Measurements from ENCODE around the gene TAS2R30. TPM values are rescaled to one million over a fixed set of nuclear protein-coding genes. Genes with fewer than 3 reads are reported as not detected.
"Not testable (repeated sequence)": the region's sequence is repeated elsewhere in the genome, so short reads cannot be mapped to it uniquely, and the experiment has no call there.

TAS2R30 gene
- total RNA-seq, 1 donor from 2014 or later: 1.1 TPM

DNA sequence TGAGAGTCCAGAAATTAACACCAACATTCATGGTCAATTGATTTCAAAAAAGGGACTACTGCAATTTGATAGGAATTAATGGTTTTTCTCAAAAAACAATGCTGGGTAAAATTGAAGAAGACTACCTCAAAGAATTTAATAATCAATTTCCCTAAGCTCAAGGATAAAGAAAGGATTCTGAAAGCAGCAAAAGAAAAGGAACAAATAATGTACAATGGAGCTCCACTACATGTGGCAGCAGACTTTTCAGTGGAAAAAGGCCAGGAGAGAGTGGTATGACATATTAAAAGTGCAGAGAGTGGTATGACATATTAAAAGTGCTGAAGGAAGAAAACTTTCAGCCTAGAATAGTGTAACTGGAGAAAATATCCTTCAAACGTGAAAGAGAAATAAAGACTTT lies 26.7 kb downstream of the TAS2R30 start:
- H3K4me1 Mint-ChIP-seq (ENCODE audit: low read depth): no peaks in the 10 kb centered on the region
- H3K4me3 Mint-ChIP-seq (ENCODE audit: unreplicated experiment): no peak overlapping the region
- TF ChIP-seq, protein P1, sequence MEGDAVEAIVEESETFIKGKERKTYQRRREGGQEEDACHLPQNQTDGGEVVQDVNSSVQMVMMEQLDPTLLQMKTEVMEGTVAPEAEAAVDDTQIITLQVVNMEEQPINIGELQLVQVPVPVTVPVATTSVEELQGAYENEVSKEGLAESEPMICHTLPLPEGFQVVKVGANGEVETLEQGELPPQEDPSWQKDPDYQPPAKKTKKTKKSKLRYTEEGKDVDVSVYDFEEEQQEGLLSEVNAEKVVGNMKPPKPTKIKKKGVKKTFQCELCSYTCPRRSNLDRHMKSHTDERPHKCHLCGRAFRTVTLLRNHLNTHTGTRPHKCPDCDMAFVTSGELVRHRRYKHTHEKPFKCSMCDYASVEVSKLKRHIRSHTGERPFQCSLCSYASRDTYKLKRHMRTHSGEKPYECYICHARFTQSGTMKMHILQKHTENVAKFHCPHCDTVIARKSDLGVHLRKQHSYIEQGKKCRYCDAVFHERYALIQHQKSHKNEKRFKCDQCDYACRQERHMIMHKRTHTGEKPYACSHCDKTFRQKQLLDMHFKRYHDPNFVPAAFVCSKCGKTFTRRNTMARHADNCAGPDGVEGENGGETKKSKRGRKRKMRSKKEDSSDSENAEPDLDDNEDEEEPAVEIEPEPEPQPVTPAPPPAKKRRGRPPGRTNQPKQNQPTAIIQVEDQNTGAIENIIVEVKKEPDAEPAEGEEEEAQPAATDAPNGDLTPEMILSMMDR (IDR thresholded peaks at IDR 0.05): no peak
- no peak for DNase-seq (ENCODE audit: low spot score)
- no peak overlapping the region for H3K27ac Mint-ChIP-seq (ENCODE audit: unreplicated experiment)
- H3K27me3 Mint-ChIP-seq (ENCODE audit: low read depth): no peaks in the 10 kb centered on the region
- H3K36me3 Mint-ChIP-seq (ENCODE audit: low read depth): peaks cover 20% of the 10 kb centered on the region
- H3K9me3 Mint-ChIP-seq (ENCODE audit: low read depth): peaks cover 42% of the 10 kb centered on the region

DNA sequence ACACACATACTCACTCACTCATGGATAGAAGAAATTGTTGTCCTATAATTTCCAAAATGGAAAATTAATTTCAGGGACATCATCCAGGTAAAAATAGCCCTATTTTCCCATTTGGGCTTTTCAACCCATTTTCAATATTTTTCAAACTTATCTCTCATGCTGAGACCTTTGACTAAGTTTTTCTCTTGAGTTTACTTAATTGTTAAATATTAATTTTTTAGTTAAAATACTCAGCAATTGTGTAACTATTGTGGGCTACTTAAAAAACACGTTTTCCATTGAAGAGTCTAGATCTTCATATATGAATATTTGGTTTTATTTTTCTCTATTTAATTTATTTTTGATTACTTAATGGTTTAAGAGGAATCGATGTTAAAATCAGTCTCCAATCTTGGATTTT lies 28.2 kb downstream of the TAS2R30 start:
- TF ChIP-seq, protein P1 (IDR thresholded peaks at IDR 0.05): no peak
- Mint-ChIP-seq H3K27me3 (ENCODE audit: low read depth) (no peaks in the 10 kb centered on the region), H3K36me3 (ENCODE audit: low read depth) (peaks cover 18% of the 10 kb centered on the region), H3K27ac (ENCODE audit: unreplicated experiment) (no peak overlapping the region), H3K4me1 (ENCODE audit: low read depth) (no peaks in the 10 kb centered on the region), H3K4me3 (ENCODE audit: unreplicated experiment) (no peak overlapping the region), H3K9me3 (ENCODE audit: low read depth) (peaks cover 32% of the 10 kb centered on the region)
- DNase-seq (ENCODE audit: low spot score): no peak

DNA sequence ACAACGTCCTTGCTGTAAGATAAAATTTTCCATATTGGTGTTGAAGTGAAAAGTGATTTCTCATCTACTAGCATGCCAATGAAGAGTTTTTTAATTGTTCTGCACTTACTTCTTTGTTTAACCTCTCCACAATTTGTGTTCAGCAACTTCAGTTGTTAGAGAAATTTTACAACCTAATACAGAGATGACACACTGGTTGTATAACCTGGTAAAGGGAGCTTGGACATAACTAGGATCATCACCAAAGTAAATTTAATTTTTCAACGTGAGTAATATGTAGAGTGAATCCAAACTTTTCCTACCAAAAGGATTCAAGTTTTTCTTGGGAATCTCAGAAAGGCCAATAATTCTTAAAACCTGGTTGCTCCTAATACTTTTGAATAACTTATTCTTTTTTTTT lies 28.9 kb downstream of the TAS2R30 start:
- Mint-ChIP-seq H3K4me3 (ENCODE audit: unreplicated experiment) (no peak overlapping the region), H3K9me3 (ENCODE audit: low read depth) (peaks cover 26% of the 10 kb centered on the region), H3K36me3 (ENCODE audit: low read depth) (peaks cover 18% of the 10 kb centered on the region), H3K27ac (ENCODE audit: unreplicated experiment) (no peak overlapping the region), H3K27me3 (ENCODE audit: low read depth) (no peaks in the 10 kb centered on the region), H3K4me1 (ENCODE audit: low read depth) (no peaks in the 10 kb centered on the region)
- TF ChIP-seq, protein P1 (IDR thresholded peaks at IDR 0.05): no peak
- DNase-seq (ENCODE audit: low spot score): no peak

DNA sequence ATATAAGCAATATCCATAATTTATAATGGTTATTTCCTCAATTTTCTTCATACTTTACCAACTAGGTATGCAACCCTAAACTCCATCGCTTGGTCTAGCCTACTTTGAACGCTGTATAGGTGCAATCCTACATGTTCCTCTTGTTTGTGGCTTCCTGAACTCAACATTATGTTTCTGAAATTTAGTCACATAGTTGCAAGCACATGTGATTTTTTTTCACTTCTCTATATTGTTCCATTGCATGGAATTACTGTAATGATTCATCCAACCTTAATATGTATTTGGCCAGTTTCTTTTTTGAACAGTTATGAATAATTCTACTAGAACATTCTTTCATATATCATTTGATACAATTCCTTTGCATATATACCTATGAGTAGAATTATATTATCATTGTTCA lies 39.5 kb downstream of the TAS2R30 start:
- not testable (repeated sequence) for H3K27me3 Mint-ChIP-seq (ENCODE audit: low read depth); H3K9me3 Mint-ChIP-seq (ENCODE audit: low read depth); H3K27ac Mint-ChIP-seq (ENCODE audit: unreplicated experiment); DNase-seq (ENCODE audit: low spot score); H3K4me3 Mint-ChIP-seq (ENCODE audit: unreplicated experiment); H3K4me1 Mint-ChIP-seq (ENCODE audit: low read depth); H3K36me3 Mint-ChIP-seq (ENCODE audit: low read depth)

DNA sequence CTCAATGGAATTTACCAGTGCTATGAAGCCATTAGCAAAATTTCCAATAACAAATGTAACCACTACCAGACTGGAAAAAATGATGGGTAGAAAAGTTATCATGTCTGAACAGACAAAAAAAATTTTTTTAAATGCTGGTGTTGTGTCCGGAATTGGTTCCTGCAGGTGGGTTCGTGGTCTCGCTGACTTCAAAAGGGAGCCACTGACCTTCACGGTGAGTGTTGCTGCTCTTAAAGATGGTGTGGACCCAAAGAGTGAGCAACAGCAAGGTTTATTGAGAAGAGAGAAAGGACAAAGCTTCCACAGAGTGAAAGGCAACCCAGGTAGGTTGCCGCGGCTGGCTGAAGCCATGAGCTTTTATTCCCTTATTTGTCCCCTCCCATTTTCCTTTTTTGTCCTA lies 42.3 kb downstream of the TAS2R30 start, which contains the start of gene TAS2R43:
Gene TAS2R43 (minus strand): TSS at position 186 of the 400 bp plus-strand sequence. CDS start 84 bp downstream, at position 102.
- Mint-ChIP-seq H3K27ac (ENCODE audit: unreplicated experiment) (no peak within 1 kb of the TSS), H3K27me3 (ENCODE audit: low read depth) (no peaks in the 10 kb centered on the region), H3K4me1 (ENCODE audit: low read depth) (no peaks in the 10 kb centered on the region), H3K9me3 (ENCODE audit: low read depth) (no peaks in the 10 kb centered on the region), H3K36me3 (ENCODE audit: low read depth) (no peaks in the 10 kb centered on the region), H3K4me3 (ENCODE audit: unreplicated experiment) (no peak within 1 kb of the TSS)
- DNase-seq (ENCODE audit: low spot score): no peak
- TF ChIP-seq, protein P1 (IDR thresholded peaks at IDR 0.05): no peak

DNA sequence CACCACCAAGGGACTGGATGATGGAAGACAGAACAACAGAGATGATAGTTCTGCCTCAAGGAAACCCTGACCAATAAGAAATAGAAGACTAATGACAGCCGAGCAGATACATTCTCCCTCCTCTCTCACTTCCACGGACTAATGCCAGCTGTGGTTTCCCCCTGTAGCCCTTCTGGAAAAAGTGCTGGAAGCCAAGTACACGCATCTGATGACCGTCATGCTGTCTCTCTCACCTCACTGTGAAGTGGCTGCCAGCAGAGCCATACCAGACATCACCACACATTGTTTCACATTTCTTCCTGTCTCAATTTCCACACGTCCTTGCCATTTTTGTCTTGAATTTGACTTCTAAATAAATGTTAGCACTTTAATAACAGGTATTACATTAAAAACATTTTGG lies 45.2 kb downstream of the TAS2R30 start:
- H3K27me3 Mint-ChIP-seq (ENCODE audit: low read depth): no peaks in the 10 kb centered on the region
- TF ChIP-seq, protein P1 (IDR thresholded peaks at IDR 0.05): no peak

More for the DNA sequence above, 45.2 kb downstream of the TAS2R30 start:
- Mint-ChIP-seq H3K4me1 (ENCODE audit: low read depth) (no peaks in the 10 kb centered on the region), H3K4me3 (ENCODE audit: unreplicated experiment) (no peak overlapping the region), H3K36me3 (ENCODE audit: low read depth) (no peaks in the 10 kb centered on the region), H3K9me3 (ENCODE audit: low read depth) (no peaks in the 10 kb centered on the region), H3K27ac (ENCODE audit: unreplicated experiment) (no peak overlapping the region)
- no peak for DNase-seq (ENCODE audit: low spot score)

All from chondrocyte (in vitro differentiated cells).